Transverse colon (tissue), 4 donors: ENCODE results near the gene AARS2. TPM values are rescaled to one million over a fixed set of nuclear protein-coding genes. Genes with fewer than 3 reads are reported as not detected.

Experiments used
- DNase-seq: peaks from one replicate; pipeline ENCODE4 v3.0.0-alpha.2; 2019
- H3K27ac ChIP-seq, 4 donors: fragments of 200-600 bp; sonication (generic); 2 replicates each; pipeline ENCODE4 v1.5.1; 2016 to 2018; ENCODE audit warnings: inconsistent platforms in 4 of 4
- H3K27me3 ChIP-seq: fragments of 200-600 bp; sonication (generic); 2 replicates; pipeline ENCODE4 v1.5.1; 2017; ENCODE audit warnings: inconsistent platforms
- H3K36me3 ChIP-seq, 4 donors: fragments of 200-600 bp; sonication (generic); 2 replicates each; pipeline ENCODE4 v1.5.1; 2017 to 2019; ENCODE audit warnings: inconsistent platforms in 4 of 4
- H3K4me1 ChIP-seq, 4 donors: fragments of 200-600 bp; sonication (generic); 2 replicates each; pipeline ENCODE4 v1.5.1; 2017 to 2020; ENCODE audit warnings: inconsistent platforms in 4 of 4
- H3K4me3 ChIP-seq, 4 donors: fragments of 200-600 bp; sonication (generic); 1 replicate in 1 of 4; 2 replicates in 3 of 4; pipeline versions ENCODE4 v1.5.1 to v1.6.1; 2017 to 2019; ENCODE audit warnings: inconsistent platforms in 4 of 4
- H3K9me3 ChIP-seq, 2 donors: fragments of 200-600 bp; sonication (generic); 2 replicates each; pipeline ENCODE4 v1.5.1; 2017 to 2019; ENCODE audit warnings: inconsistent platforms in 2 of 2
- EP300 ChIP-seq: sonication (generic); formaldehyde crosslinking; IDR thresholded peaks from one replicate; pipeline ENCODE4 v1.6.1; 2017; ENCODE audit warnings: antibody characterized with exemption, low read depth
- POLR2A ChIP-seq: fragments of 450-650 bp; IDR thresholded peaks from one replicate; pipeline ENCODE4 v1.6.1; 2016; ENCODE audit warnings: antibody characterized with exemption, mild to moderate bottlenecking, moderate library complexity
- POLR2AphosphoS5 ChIP-seq, 3 donors: sonication (generic); formaldehyde crosslinking; IDR thresholded peaks; one replicate each; pipeline ENCODE4 v1.6.1; 2016; ENCODE audit warnings: antibody characterized with exemption in 3 of 3
- WGBS, 2 donors: methylation state at CpG; one replicate each; pipeline ENCODE4 v1.1.5; 2018; ENCODE audit warnings: low coverage in 1 of 2; 5-methylcytosine and 5-hydroxymethylcytosine counted together
- in situ Hi-C, 4 donors: fragments of 200-750 bp; cut with MboI; loops; one replicate each; pipeline versions ENCODE4 v1.15.0 to v1.15.1; 2017; ENCODE audit warnings: low sequenced_read_pairs in 3 of 4, low pct_ligation_motif_present in 1 of 4, low pct_unique_long_range_greater_than_20kb in 1 of 4
- intact Hi-C: fragments of 100-400 bp; cut with DNase I; formaldehyde crosslinking; loops from one replicate; pipeline ENCODE4 v1.15.1; 2023; ENCODE audit warnings: low total_unique reads
- total RNA-seq, 4 donors: library from RNA; depleted of rRNA; stranded (reverse); fragments of >200 nt; gene quantifications; one replicate each; pipeline ENCODE4 v1.1.0, GENCODE V29; 2016
- TF ChIP-seq, protein P1 (sequence below), 5 experiments: fragments of 200-600 bp in 3 of 5; fragments of 450-650 bp in 2 of 5; sonication (generic) in 3 of 5; IDR thresholded peaks; 1 replicate in 2 of 5; 2 replicates in 3 of 5; pipeline ENCODE4 v1.5.1; 2016 to 2017; ENCODE audit warnings: antibody characterized with exemption in 5 of 5, inconsistent platforms in 3 of 5, mild to moderate bottlenecking in 2 of 5, moderate library complexity in 1 of 5

AARS2 gene
- total RNA-seq, 4 donors from 2014 or later, result 9.1 to 18.3 (median 14.8) TPM

DNA sequence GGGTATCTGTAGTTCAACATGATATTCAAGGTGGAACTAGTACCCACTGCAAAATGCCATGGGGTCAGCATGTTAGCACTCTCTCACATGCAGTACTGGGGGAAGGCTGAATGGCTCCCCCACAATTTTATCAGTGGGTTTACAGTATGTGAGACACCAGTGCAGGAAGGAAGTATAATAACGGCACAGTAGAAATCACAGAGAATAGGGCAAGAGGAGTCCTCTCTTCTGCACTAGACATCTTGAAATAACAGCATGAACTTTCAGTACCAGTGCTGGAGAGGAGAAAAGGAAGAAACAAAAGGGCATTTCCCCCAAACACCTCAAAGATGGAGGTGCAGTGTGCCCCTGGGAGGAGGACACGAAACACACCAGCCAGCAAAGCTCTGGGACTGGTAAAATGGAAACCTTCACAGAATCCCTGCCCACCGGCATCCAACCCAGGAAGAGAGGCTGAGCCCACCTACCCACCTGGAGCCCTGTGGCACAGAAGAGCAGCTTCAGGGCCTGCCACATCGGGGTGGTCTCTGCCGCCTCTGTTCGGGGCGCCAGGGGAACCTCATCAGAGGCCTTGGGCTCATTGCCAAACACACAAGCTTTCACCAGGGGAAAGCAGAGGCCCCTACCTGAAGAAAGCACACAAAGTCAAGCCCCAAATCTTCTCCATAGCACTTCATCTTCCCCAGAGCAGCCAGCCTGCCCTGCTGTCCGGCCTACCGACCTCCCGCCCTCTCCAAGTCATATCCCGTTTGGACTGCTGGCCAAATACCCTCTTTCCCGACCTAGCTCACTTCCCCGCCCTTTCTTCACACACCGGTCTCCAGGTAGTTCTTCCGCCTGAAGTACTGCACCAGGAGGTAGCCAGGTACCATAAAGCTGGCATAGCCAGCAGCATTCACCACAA is 57.0 kb downstream of the AARS2 start:
- Histone ChIP-seq H3K4me1 (peaks cover 12 to 19% (median 17%) of the 10 kb centered on the region in 4 donors), H3K27me3 (no peaks in the 10 kb centered on the region), H3K9me3 (no peaks in the 10 kb centered on the region), H3K4me3 (peak overlapping the region; percentile 65 to 76 (median 73)), H3K36me3 (peaks cover 0 to 41% (median 20%) of the 10 kb centered on the region in 4 donors), H3K27ac (peak overlapping the region; percentile 85 to 94 (median 91))
- intact Hi-C loops (no loop called here), in situ Hi-C loops (no loop called here)
- WGBS, 2 donors, result 14 to 20% methylated on average over 5 to 15 of the region's 15 CpGs
- TF ChIP-seq POLR2A (no peak), EP300 (no peak)
- DNase-seq, result peak; percentile 38

DNA sequence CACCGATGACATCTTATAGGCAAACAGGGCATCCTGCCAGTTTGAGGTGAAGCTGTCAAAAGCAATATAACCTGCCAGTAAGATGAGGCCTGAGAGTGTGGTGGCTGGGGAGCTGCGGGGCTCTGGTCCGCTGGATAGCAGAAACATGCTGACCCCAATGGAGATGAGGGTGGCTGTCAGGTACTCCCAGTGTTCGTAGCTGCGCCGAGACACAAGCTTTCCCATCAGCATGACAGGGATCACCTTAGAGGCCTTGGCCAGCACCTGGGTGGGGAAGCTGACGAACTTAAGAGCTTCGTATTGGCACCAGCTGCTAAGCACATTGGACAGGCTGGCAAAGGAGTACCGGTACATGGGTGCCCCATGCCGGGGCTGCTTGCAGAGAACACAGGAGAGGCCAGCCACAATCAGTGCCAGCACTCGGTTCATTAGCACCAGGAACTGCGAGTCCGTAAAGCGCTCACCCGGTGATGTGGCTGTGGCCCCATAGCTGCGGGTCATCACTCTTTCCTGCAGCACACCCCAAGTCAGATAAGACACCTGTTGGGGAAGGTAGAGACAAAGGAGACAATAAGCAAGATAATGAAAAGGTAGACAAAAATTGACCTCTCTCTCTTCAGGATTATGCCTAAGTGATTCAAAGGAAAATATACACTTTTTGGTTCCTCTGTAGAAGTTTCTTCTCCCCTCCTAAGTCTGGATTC is 57.9 kb downstream of the AARS2 start:
- intact Hi-C loops (no loop called here), in situ Hi-C loops (no loop called here)
- Histone ChIP-seq H3K36me3 (peaks cover 0 to 48% (median 25%) of the 10 kb centered on the region in 4 donors), H3K27me3 (no peaks in the 10 kb centered on the region), H3K4me3 (no peak overlapping the region), H3K9me3 (no peaks in the 10 kb centered on the region), H3K27ac (no peak overlapping the region), H3K4me1 (peaks cover 12 to 19% (median 17%) of the 10 kb centered on the region in 4 donors)
- TF ChIP-seq POLR2A (no peak), POLR2AphosphoS5 (IDR thresholded peaks at IDR 0.05) (no peak), EP300 (no peak)
- TF ChIP-seq, protein P1, sequence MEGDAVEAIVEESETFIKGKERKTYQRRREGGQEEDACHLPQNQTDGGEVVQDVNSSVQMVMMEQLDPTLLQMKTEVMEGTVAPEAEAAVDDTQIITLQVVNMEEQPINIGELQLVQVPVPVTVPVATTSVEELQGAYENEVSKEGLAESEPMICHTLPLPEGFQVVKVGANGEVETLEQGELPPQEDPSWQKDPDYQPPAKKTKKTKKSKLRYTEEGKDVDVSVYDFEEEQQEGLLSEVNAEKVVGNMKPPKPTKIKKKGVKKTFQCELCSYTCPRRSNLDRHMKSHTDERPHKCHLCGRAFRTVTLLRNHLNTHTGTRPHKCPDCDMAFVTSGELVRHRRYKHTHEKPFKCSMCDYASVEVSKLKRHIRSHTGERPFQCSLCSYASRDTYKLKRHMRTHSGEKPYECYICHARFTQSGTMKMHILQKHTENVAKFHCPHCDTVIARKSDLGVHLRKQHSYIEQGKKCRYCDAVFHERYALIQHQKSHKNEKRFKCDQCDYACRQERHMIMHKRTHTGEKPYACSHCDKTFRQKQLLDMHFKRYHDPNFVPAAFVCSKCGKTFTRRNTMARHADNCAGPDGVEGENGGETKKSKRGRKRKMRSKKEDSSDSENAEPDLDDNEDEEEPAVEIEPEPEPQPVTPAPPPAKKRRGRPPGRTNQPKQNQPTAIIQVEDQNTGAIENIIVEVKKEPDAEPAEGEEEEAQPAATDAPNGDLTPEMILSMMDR (IDR thresholded peaks at IDR 0.05), result no peak
- DNase-seq, result no peak
- 75 to 80% methylated on average over 2 to 16 of the region's 16 CpGs for WGBS, 2 donors

DNA sequence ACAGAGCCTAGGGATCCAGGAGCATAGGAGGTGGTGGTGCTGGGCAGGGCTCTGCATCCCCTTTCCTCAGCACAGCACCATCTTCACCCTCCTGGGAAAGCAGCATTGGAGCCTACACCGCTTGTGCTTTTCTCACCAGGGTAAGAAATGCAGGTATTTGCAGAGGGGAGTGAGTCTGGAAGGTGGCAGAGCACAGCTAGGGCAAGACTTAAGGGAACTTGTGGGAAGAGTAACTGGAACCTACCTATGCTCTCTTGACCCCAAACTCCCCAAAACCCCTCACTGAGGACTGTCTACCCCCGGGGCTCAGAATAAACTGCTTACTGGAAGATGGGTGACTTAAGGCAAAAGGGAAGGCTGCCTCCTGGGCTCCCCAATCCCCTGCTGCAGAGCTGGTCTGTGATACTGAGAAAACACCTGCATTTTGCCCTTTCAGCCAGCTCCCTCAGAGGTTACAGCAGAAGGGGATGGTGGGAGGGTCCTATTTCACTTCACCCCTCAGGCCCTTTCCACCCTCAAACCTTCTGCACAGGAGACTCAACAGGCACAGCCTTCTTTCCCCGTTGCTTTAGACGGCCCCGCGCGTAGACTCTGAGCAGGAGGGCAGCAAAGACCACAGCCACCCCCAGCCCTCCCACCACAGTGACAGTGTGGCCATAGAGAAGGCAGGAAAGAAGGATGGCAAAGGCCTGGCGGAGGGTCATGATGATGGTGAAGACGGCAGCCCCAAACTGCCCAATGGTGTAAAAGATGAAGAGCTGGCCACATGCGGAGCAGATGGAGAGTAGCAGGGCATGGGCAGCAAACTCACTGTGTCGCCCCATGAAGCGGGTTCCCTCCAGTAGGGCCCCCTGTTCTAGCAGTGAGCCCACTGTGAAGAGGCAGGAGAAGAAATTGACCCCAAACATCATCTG is 58.7 kb downstream of the AARS2 start:
- Histone ChIP-seq H3K4me3 (no peak overlapping the region), H3K27me3 (no peaks in the 10 kb centered on the region), H3K4me1 (peaks cover 12 to 25% (median 18%) of the 10 kb centered on the region in 4 donors), H3K27ac (no peak overlapping the region), H3K9me3 (no peaks in the 10 kb centered on the region), H3K36me3 (peaks cover 0 to 53% (median 27%) of the 10 kb centered on the region in 4 donors)
- intact Hi-C loops, result no loop called here
- TF ChIP-seq EP300 (no peak), POLR2A (no peak), POLR2AphosphoS5 (IDR thresholded peaks at IDR 0.05) (no peak)
- TF ChIP-seq, protein P1 (IDR thresholded peaks at IDR 0.05), result no peak
- in situ Hi-C loops, result no loop called here
- 40 to 80% methylated on average over 1 to 12 of the region's 12 CpGs for WGBS, 2 donors
- no peak for DNase-seq

DNA sequence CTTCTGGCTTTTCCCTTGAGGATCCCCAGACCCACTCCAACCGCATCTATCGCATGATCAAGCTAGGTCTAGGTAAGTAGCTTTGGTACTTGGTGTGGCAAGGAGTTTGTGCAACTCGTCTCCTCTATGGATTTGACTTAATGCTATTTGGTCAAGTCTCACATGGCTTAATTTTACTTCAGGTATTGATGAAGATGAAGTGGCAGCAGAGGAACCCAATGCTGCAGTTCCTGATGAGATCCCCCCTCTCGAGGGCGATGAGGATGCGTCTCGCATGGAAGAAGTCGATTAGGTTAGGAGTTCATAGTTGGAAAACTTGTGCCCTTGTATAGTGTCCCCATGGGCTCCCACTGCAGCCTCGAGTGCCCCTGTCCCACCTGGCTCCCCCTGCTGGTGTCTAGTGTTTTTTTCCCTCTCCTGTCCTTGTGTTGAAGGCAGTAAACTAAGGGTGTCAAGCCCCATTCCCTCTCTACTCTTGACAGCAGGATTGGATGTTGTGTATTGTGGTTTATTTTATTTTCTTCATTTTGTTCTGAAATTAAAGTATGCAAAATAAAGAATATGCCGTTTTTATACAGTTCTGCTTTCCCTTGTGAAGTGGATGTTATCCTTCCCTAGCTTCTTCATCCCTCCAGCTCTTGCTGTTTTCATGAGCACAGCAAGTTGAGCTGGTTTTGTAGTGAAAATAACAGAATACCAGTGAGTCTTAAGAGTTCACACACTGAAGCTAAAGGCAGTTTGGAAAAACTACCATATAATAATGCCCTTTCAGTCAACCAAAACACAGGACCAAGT is 59.6 kb downstream of the AARS2 start:
- Histone ChIP-seq H3K9me3 (no peaks in the 10 kb centered on the region), H3K36me3 (peaks cover 0 to 60% (median 28%) of the 10 kb centered on the region in 4 donors), H3K27ac (no peak overlapping the region), H3K4me1 (peaks cover 16 to 35% (median 26%) of the 10 kb centered on the region in 4 donors), H3K27me3 (no peaks in the 10 kb centered on the region), H3K4me3 (no peak overlapping the region)
- DNase-seq, result peak; percentile 68
- intact Hi-C loops (no loop called here), in situ Hi-C loops (no loop called here)
- no peak for TF ChIP-seq POLR2A
- TF ChIP-seq, protein P1 (IDR thresholded peaks at IDR 0.05), result peak; percentile 39 to 56 (median 53)
- WGBS, 2 donors, result 47 to 60% methylated on average over 2 to 10 of the region's 10 CpGs
